ENCODE results near the gene PCDH9.

Gene PCDH9

DNA sequence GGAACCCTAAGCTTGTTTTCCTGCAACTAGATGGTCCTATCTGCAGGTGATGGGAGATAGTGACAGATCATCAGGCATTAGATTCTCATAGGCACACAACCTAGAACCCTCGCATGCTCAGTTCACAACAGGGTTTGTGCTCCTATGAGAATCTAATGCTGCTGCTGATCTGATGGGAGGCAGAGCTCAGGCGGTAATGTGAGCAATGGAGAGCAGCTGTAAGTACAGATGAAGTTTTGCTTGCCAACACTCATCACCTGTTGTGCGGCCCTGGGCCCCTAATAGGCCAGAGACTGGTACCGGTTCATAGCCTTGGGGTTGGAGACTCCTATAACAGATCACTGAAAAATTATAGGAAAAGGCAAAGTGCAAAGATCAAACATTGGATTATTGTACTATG lies 267.2 kb downstream of the PCDH9 start:
- DNase-seq: no peak

DNA sequence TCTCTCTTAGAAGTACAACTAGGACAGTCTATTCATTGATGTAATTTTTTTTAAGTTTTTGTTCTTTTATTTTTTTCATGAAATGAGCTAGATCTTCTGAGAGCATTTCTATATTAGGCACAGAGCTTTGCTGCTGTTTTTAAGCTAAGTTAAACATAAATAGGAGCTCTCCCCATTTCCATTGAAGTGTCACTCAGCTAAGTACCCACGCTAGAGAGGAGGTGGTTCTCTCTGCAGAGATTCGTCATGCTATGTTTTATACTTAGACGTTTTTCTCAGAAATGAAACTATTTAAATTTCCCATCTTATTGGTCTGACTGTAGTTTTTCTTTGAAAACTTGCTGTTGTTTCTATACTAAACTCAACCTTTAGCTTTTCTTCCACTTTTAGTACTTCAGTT lies 271.5 kb downstream of the PCDH9 start:
- DNase-seq: no peak

DNA sequence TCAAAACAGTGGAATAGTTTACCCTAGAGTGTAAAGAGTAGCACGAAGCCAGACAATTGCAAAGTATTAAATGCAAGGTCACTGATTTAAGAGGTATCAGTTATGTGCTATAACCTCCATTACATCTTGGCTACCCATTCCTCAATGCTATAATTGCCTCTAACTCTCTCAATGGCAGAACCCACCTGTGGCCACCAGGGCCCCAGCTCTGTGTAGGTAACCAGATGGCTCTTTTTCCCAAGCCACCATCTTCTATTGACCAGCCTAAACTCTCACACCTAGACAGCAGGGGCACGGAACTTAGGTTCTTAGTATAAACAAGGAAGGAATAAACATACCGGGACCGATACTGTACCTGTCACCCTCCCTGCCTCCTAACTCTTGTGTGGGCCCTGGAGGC lies 277.6 kb downstream of the PCDH9 start:
- DNase-seq: no peak

DNA sequence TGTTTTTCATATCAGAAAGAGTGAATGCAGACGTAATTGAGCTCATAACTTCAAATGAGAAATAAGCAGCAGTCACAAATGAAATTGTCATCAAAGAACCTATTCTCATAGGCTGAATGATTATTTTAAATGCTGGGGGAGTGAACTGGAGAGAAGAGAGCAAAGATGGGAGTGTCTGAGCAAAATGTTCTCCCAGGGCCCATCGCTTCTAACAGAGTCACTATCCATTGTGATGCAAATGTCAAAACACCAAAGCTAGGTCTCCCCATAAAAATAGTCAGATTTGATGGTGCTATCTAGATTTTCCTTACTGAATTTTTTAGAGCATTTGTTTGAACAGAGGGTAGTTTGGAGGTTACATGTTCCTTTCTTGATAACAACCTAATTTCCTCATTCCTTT lies 278.7 kb downstream of the PCDH9 start:
- DNase-seq: no peak

DNA sequence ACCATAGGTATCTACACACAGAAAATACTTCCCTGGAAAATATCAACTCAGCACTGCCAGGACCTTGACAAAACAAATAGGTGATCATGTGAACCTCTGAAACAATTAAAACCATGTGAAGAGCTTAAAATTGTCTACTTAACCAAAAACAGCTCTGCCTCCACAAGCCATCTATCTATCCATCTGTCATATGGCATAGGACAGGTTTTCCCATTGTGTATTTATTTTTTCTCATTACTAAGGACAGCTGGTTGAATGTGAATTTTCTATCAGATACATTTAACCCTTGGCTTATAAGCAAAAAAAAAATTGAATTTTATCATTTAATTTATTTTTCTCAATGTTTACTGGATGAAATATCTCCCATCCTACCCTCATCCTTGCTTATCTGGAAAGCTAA lies 279.5 kb downstream of the PCDH9 start:
- peak; percentile 78 for DNase-seq

DNA sequence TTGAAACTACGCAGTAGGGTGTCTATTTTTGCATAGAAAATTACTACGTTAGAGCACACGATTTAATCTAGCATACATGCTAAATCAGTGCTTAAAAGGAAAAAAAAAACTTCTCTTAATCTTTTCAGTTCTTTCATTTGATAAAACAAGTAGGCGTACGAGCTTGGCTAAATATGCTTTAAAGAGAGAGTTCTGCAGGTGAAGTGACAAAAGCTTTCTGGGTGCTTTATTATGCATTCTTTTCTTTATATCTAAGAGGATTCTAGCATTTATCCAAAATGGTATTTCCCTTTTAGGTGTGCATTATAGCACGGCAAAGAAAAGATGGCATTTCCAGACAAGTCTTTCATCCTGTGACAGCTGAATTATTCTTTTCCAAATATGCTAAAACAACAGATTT lies 281.2 kb downstream of the PCDH9 start:
- no peak for DNase-seq

DNA sequence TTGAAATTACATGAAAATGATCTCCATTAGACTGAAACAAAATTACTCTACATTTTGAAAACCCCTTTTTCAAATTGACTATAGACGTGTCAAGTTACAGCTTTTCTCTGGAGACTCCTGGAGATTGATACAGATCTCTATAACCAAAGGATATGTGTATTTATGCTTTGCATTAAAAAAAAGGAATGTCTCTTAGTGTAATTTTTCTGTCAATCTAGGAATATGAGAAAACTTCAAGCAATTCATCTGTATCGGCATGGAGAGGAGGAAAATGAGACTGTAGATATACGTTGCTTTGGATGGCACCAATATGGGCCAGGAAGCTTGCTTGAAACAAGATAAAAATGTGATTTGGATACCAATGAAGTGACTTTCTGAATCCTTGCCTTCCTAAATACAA lies 286.6 kb downstream of the PCDH9 start:
- DNase-seq: no peak

DNA sequence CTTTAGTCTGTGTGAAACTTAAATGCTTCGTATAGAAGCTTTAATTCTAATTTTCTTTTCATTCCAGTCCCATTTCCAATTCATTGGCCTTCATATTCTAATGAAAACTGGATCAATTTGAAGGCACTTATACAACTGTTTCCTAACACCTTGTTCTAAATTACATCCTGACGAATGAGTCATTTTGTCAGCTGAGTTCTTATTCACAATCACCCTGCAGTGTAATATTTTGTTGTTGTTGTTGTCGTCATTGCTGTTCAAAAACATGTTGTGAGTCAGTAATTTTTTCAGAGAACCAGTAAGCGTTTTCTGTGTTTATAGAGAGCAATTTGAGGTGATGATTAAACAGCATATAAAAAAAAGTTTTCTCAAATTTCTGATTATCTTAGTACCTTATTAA lies 290.0 kb downstream of the PCDH9 start:
- DNase-seq: no peak

DNA sequence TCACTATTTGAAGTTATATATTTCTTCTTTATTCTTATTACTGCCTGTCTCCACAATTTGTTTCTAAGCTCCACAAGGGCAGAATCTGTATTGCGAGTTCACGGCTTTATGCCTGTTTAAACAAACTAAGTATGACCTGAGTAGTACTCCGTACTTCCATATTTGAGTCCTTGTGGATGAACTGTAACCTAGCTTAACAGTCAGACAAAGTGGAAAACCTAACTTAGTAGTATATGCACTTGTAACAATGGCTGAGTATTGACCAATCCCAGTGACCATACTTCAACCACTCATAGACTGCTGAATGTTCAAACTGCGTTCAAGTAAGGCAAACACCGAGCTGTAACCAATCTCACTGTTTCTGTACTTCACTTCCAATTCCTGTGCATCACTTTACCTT lies 292.7 kb downstream of the PCDH9 start:
- DNase-seq: no peak

DNA sequence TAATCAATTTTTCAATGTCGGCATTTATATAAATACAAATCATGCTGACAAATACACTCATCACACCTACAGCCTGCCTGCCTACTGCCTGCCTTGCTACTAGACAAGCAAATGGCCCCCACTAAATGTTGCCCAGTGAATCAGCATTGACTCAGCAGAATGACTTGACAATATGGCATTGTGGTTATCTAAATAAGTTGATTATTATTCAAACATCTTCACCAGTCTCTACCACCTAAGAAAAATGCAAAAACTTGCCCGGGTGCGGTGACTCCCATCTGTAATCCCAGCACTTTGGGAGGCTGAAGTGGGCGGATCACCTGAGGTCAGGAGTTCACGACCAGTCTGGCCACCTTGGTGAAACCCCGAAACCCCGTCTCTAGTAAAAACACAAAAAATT lies 296.1 kb downstream of the PCDH9 start:
- DNase-seq: no peak

DNA sequence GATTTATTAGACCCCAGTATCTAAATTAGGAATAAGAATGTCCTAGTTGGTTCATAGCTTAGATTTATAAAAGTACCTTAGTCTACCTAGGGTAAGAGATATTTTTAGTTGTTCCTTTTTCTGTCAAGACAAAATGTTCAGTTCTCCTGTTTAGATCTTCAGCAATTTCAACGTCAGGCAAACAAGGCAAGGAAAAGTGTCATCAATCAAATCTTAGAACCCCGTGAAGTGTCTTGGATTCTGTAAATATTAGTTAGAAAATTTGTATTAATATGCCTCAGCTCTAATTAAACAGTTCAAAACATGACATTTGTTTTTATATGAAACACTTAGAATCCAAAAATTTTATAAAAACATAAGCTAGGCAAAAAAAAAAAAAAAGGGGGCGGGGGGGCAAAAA lies 296.6 kb downstream of the PCDH9 start:
- no peak for DNase-seq

DNA sequence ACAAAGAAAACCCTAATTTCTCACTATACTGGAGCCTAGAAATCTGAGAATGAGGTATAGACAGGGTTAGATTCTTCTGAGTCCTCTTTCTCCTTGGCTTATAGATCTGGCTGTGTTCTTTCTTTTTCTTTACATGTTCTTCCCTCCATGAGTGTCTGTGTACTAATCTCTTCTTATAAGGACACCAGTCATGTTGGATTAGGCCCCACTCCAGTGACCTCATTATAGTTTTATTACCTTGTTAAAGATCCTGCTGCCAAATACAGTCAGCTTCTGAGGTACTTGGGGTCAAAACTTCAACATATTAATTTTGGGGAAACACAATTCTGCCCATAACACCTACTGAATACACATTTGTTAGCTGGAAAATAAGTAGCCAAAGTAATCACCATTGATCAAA lies 302.6 kb downstream of the PCDH9 start:
- DNase-seq: no peak

DNA sequence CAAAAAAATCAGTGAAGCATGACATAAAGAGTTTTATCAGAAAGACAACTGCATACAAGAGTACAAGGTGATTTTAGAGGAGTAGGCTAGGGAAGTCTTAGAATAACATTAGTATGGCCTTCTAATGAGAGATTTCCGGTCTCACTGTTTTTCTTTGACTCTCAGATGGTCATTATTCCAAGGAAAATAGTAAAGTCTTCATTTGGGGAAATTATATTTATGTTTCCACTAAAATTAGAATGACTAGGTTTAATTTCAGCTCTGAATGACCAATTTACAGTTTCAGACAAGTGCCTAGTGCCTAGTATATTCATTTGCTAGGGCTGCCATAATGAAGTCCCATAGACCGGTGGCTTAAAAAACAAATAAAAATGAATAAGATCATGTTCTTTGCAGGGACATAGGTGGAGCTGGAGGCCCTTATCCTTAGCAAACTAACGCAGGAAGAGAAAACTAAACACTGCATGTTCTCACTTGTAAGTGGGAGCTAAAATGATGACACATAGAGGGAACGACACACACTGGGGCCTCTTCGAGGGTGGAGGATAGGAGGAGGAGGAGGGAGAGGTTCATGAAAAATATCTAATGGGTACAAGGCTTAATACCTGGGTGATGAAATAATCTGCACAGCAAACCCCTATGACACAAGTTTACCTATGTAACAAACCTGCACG lies 303.1 kb downstream of the PCDH9 start:
- DNase-seq: no peak

DNA sequence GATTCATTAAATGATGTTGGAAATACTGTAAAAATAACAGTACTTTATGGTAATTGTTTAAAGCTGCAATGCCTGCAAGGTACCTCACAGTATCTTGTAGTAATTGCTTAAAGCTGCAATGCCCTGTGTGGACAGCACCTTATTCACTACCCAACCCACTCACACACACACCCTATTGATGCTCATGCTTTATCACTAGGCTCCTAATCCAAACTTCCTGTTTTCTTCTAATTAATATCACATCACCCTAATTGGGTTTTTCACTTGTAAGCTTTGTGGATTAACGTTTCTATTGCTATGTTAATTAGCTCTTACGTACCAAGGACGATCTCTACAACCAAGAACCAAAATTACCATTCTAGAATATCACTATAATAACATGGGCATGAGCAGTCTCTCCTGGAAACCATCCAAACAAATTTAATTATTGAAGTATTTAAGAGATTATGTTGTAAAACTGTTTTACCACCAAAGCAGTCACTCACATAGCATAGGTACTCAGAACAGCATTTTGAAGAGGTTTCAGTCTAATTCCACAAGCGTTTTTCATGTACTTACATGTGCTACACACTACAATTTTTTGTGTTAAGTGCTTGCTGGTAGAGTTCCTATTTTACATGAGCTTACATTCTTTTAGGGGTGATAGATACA lies 303.8 kb downstream of the PCDH9 start:
- no peak for DNase-seq

DNA sequence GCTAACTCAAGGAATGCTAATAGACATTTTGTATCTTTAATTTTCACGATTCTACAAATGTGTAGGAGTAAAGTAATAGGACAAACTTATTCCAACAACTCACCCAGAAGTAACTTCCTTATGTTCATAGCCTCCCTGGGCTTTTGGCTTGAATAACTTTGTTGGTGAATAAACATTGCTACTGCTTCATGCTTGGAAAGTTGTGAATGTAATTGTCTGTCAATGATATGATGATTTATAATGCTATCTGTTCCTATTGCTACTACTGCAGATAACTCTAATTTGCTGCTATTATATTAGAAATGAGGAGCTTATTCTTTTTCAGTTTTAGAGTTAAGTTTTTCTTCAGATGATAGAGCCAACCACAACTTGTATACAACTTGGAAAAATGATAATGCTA lies 307.7 kb downstream of the PCDH9 start:
- no peak for DNase-seq

DNA sequence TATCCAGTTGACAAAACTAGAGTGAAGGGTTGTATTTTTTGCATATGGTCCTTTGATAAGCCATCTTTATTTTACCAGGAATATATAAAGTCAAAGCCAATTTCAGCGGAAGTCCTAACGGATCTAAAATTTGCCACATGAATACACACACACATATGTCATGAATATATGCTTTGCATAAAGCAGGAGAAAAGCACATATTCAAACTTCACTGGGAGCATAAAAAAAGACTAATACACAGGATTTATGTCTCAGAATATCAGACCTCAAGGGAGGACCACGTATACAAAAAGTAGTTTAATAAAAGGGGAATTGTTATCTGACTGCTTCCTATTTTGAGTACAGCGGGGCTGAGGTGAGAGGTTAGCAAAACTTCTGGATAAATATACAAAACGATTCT lies 308.7 kb downstream of the PCDH9 start:
- DNase-seq: no peak

DNA sequence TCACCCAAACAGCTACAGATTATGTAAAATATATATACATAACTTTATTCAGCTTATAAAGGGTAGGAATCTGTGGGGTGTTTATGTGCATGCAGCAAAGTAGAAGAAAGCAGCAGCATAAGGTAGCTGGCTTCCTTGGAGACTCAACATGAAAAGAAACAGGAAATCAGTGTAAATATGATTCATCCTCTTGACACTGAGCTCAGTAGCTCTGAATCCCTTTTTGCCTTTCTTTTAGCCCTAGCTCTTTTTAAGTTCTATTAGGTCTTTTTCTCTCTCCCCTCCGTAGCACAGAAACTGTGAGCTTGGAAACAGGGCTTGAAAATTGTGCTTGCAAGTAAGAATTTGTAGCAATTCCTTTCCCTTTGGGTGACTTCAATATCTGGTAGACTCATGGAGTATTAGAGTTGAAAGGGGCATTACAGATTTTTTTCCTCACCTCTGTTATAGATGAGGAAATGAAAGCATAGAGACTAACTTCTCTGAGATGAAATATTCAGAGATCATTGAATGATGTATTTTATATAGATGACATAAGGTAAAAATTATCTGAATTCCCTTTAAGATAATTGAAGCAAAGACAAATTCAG lies 314.4 kb downstream of the PCDH9 start:
- DNase-seq: no peak

DNA sequence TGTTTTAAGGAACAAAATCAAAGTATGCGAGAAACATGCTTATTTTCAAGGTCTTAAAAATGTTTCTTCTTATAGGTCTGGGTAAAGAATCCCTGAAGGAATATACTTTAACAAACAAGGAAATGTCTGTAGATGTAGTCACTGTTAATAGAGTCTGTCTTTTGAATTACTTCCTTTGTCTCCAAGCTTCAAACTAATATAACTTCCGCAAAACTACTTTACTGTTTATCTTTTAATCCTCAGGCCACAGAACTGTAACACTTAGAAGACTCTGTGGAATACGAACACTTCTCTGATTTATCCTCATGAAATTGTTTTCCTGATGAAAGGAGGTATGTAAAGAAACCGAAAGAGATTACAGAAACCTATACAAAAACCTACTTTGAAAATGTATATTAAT lies 316.0 kb downstream of the PCDH9 start:
- DNase-seq: no peak

DNA sequence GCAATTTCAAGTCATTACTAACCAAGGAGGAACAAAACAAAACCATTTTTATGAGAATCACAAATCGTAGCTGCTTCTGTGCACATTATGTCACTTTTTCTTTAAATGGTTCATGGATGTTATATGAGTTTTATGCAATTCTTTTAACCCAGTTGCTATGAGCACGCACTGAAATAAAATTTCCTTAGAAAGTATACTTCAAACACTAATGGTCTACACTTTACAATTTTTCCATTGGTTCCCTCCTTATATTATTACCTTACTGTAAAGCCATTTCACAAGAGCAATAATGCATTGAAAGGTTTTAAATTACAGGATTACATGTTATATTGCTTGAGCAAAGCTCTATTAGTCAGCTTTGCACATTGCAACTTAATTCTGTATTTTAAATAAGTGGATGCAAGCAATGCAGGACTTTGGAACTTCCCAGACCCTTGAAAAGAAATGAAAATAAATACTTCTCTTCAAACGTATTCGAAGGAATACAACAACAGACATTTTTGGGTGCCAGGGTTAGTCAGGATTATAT lies 318.7 kb downstream of the PCDH9 start:
- DNase-seq: no peak

DNA sequence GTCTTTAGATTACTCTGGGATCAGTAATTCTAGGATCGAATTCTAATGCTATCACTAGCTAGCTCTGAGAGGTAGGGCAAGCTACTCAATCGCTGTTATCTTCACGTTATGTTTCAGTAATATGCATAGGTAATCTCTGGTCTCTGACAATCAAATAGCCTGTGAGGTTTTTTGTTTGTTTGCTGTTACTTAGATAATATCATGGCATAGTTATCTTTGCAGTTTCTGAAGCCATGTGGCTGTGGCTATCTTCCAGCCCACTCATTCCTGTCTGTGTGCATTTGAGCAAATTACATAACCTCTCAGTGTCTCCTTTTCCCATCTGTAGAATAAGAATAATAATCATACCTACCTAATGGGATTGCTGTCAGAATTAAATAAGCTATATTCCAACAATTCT lies 330.2 kb downstream of the PCDH9 start:
- DNase-seq: no peak

DNA sequence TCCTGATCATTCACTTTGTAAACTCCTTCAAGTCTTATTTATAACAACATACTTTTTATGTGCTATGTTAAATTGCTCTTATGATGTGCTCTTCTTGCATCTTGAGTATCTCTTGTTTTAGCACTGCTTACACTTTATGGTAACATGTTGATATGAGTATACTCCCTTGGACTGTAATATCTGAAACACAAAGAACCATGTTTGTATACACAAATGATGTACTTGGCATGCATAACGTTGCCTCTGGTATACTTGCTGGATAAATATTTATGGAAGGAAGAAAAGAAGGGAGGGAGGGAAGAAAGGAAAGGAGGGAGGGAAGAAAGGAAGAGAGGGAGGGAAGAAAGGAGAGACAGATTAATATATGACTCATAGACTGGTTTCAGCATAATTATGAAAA lies 333.2 kb downstream of the PCDH9 start:
- no peak for DNase-seq

DNA sequence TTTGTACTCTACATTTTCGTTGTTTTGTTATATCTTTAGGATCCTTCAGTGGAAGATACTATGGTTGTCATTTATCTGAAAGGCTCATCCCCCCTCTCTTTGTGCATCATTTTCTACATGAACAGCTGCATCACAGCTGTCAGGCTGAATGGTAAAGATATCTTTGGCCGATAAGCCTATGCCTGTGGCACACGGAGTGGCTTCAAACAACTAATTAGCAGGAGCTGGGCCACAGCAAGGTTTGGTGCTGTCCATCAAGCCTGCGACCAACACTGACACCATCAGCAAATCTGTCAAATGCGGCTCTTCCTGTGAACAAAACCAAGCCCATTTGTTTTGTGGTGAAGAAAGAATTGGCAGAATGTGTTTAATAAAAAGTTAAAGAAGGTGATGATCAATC lies 334.4 kb downstream of the PCDH9 start:
- no peak for DNase-seq

DNA sequence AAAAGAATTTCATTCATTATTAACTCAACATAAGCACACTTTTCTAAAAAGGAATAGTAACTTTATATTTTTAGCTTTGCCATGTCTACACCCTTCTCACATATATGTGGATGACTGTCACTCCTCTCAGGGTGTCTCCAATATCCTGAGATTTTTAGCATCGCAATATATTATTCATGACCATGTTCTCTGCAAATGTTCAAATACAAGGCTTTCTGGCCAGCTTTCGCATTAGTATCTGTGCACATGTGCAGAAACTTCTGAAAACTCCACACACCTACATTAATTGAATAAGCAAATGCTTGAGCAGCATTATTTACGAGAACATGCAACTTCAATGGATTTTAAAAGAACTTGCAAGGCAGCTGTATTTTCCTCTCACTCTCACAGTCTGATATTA lies 334.8 kb downstream of the PCDH9 start:
- DNase-seq: no peak

DNA sequence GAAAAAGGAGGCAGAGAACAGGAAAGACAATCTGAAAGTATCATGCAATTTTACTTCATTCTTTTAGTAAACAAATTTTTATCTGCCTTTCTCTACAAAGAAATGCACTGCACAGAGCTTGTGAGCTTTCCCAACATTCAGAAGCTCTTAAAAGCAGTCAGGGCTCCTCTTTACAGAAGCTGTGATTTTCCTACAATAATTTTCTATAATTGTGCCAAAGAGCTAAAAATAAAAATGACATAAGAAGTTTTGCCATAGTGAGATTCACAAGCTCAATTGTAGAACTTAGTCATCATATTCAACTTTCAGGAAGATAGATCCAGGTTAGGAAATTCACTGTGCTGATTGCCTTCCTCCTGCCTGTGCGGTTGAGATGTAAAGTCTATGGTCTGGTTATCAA lies 341.4 kb downstream of the PCDH9 start:
- DNase-seq: no peak

DNA sequence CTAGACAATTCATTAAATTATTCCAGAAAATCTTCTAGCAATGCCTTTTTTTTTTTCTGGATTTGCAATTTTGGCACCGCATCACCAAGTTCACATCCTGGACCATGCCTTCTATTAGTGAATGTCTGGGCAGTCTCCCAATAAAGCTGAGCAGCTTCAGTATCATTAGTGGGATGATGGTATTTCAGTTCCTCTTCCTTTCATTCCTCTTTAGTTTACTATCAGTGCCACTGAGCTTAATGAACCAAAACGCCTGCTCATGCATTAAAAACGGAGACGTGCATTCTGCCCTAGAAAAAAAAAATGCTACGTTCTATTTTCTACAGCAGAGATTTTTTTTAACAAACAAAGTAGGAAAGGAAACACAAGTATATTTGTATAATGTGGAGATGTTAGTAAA lies 343.0 kb downstream of the PCDH9 start:
- DNase-seq: peak; percentile 45

Measured in NCI-H2171 (cell line).